ENCODE data around the gene PARD3.

Gene PARD3

DNA sequence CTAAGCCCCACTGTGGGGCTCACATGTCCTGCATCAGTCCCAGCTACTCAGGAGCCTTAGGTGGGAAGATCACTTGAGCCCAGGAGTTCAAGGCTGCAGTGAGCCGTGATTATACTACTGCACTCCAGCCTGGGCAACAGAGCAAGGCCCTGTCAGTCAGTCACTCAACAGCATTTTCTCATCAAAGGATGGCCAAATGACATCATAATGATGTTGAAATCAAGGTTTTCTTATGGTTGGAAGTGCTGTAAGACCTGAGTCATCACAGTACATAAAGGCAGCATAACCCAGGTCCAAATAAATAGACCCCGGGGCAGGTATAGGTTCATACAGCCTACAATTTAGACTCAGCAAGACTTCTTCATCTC is 341.1 kb downstream of the PARD3 start:
- Histone ChIP-seq H3K27ac (no peak overlapping the region), H3K27me3 (no peaks in the 10 kb centered on the region), H3K9me3 (no peaks in the 10 kb centered on the region), H3K4me1 (peaks cover 0 to 30% (median 5%) of the 10 kb centered on the region in 4 donors), H3K4me3 (no peak overlapping the region), H3K36me3 (no peaks in the 10 kb centered on the region)
- intact Hi-C loops (cut with DNase I; ENCODE audit: low total_unique reads) = no loop called here
- no peak for DNase-seq
- TF ChIP-seq, protein P1, sequence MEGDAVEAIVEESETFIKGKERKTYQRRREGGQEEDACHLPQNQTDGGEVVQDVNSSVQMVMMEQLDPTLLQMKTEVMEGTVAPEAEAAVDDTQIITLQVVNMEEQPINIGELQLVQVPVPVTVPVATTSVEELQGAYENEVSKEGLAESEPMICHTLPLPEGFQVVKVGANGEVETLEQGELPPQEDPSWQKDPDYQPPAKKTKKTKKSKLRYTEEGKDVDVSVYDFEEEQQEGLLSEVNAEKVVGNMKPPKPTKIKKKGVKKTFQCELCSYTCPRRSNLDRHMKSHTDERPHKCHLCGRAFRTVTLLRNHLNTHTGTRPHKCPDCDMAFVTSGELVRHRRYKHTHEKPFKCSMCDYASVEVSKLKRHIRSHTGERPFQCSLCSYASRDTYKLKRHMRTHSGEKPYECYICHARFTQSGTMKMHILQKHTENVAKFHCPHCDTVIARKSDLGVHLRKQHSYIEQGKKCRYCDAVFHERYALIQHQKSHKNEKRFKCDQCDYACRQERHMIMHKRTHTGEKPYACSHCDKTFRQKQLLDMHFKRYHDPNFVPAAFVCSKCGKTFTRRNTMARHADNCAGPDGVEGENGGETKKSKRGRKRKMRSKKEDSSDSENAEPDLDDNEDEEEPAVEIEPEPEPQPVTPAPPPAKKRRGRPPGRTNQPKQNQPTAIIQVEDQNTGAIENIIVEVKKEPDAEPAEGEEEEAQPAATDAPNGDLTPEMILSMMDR (IDR thresholded peaks at IDR 0.05) = no peak

DNA sequence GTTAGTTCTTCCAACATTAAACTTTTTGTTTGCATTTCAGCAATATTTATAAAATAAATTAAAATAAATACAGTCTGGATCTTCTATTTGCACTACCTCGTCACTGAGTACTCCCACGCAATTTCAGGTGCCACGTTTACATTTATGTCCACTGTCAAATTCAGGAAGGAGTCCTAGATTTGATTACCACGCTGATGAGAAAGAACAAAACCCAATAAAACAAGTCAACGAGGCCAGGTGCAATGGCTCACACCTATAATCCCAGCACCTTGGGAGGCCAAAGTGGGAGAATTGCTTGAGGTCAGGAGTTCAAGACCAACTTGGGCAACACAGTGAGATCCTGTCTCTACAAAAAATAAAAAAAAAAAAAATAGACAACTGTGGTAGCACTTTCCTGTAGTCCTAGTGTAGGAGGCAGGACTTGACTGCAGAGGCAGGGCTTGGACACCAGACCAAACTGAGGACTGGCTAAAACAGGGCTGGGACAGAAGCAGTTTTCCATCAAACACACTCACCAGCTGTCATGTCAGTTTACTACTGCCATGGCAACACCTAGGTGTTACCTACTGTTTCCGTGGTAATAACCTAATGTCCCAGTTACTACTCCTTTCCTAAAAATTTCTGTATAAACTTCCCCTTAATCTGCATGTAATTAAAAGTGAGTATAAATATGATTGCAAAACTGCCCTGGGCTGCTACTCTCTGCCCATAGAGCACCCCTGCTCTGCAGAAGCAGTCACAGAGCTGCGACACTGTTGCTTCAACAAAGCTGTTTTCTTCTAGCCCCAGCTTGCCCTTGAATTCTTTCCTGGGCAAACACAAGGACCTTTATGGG is 341.7 kb downstream of the PARD3 start:
- Histone ChIP-seq H3K4me3 (no peak overlapping the region), H3K27me3 (no peaks in the 10 kb centered on the region), H3K27ac (no peak overlapping the region), H3K4me1 (peaks cover 0 to 30% (median 5%) of the 10 kb centered on the region in 4 donors), H3K36me3 (no peaks in the 10 kb centered on the region), H3K9me3 (no peaks in the 10 kb centered on the region)
- TF ChIP-seq, protein P1 (IDR thresholded peaks at IDR 0.05) = no peak
- intact Hi-C loops (cut with DNase I; ENCODE audit: low total_unique reads) = no loop called here
- DNase-seq = no peak

DNA sequence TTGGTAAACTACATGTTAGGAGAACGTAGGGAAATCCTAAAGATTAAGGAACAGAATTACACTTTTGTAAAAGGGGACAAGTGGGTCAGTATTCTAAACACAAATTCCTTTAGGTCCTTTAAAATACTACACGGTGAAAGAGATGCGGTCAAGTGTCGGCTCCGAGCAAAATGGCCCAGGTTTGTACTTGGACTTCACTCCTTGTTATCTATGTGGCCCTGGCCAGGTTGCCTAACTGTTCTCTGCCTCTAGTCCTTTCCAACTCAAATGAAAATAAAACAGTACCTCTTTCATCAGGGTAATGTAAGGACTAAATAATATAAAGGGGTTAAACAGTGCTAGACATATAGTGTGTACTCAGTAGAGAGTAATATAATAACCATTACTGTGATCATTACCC is 344.8 kb downstream of the PARD3 start:
- H3K27me3 ChIP-seq = no peaks in the 10 kb centered on the region
- intact Hi-C loops (cut with DNase I; ENCODE audit: low total_unique reads) = no loop called here
- no peak for DNase-seq
- no peak overlapping the region for H3K27ac ChIP-seq
- no peak overlapping the region for H3K4me3 ChIP-seq
- peaks cover 0 to 17% (median 5%) of the 10 kb centered on the region in 4 donors for H3K4me1 ChIP-seq
- TF ChIP-seq, protein P1 (IDR thresholded peaks at IDR 0.05) = no peak
- no peaks in the 10 kb centered on the region for H3K36me3 ChIP-seq
- H3K9me3 ChIP-seq = no peaks in the 10 kb centered on the region

DNA sequence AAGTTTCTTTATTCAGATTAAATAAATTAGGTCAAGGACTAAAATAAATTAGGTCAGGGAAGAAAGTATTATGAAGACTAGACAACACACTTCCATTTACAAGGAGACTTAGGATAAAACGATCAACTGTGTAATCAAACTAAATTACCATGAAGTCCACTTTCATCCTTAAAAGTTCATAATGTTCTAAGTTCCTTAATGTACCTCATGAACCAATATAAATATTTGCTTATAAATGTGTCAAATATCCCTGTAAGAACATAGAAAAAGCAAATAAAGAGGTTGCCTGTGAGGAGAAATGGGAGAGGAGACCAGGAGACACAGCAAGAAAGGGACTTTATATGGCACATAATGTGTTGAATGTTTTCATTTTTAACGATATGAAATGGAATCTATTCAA is 345.6 kb downstream of the PARD3 start:
- intact Hi-C loops (cut with DNase I; ENCODE audit: low total_unique reads) = no loop called here
- Histone ChIP-seq H3K27me3 (no peaks in the 10 kb centered on the region), H3K9me3 (no peaks in the 10 kb centered on the region), H3K4me3 (no peak overlapping the region), H3K36me3 (no peaks in the 10 kb centered on the region), H3K27ac (no peak overlapping the region), H3K4me1 (peaks cover 0 to 13% (median 5%) of the 10 kb centered on the region in 4 donors)
- TF ChIP-seq, protein P1 (IDR thresholded peaks at IDR 0.05) = no peak
- no peak for DNase-seq

DNA sequence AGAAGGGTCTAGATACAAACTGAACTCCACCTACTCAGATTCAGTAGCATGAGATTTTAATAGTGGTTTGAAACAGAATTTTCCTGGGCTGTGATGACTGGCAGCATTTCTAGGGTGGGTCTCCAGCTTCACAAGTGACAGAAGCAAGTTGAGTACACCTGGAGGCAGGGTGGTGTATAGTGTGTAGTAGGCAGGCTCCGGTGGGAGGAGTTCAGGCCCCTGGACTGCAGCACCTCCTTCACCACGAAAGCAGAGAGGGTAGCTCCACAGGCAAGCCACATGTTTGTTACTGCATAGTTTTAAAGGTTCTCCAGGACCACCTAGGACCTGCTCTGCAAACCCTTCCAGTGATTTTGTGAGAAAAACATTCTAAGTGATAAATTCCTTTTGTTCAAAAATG is 347.2 kb downstream of the PARD3 start:
- Histone ChIP-seq H3K4me1 (peaks cover 0 to 13% (median 3%) of the 10 kb centered on the region in 4 donors), H3K27ac (no peak overlapping the region), H3K9me3 (no peaks in the 10 kb centered on the region), H3K4me3 (no peak overlapping the region), H3K27me3 (no peaks in the 10 kb centered on the region), H3K36me3 (no peaks in the 10 kb centered on the region)
- intact Hi-C loops (cut with DNase I; ENCODE audit: low total_unique reads) = no loop called here
- no peak for DNase-seq
- TF ChIP-seq, protein P1 (IDR thresholded peaks at IDR 0.05) = no peak
